BJ (cell line): ENCODE measurements around the gene ISL1. TPM values are rescaled to one million over a fixed set of nuclear protein-coding genes. Genes with fewer than 3 reads are reported as not detected.

ENCODE experiments used
- CTCF ChIA-PET: fragments of 350-600 bp; formaldehyde crosslinking; extraction: SDS; loops from one replicate; lab custom pipeline; 2021; ENCODE audit warnings: antibody characterized with exemption, inconsistent platforms; lab: Yijun Ruan, JAX
- POLR2A ChIA-PET: fragments of 300-600 bp; sonication (Branson Sonifier 250); formaldehyde crosslinking; extraction: SDS; loops from one replicate; lab custom pipeline; 2021; ENCODE audit warnings: antibody characterized with exemption; lab: Charles Lee
- DNase-seq: peaks from one replicate; pipeline ENCODE4 v3.0.0-alpha.2; 2011; ENCODE audit warnings: low read depth
- H3K27me3 ChIP-seq: 2 replicates; pipeline ENCODE4 v1.6.0; 2011; ENCODE audit warnings: low read length; ENCODE audit not compliant: control insufficient read depth, insufficient read depth
- H3K36me3 ChIP-seq: 2 replicates; pipeline ENCODE4 v1.5.1; 2011; ENCODE audit warnings: low read length; ENCODE audit not compliant: control insufficient read depth, insufficient read depth
- H3K4me3 ChIP-seq: 2 replicates; pipeline ENCODE4 v1.5.1; 2011; ENCODE audit warnings: low read depth, mild to moderate bottlenecking, control low read depth, low read length
- CTCF ChIP-seq: IDR thresholded peaks from 2 replicates; pipeline ENCODE4 v1.5.1; 2011; ENCODE audit warnings: low read depth, mild to moderate bottlenecking, control low read depth, inconsistent platforms, low read length, moderate library complexity; ENCODE audit not compliant: insufficient read depth
- polyA plus RNA-seq: library from polyadenylated mRNA; depleted of rRNA; stranded (reverse); fragments of >200 nt; gene quantifications from 2 replicates; pipeline ENCODE4 v1.2.3, GENCODE V29; 2011

The ISL1 gene
- polyA plus RNA-seq, 1 experiment, result 1.2 TPM

GRCh38 chr5:51439232-51439631 lies 56.0 kb downstream of the ISL1 start:
- ChIA-PET POLR2A (no interaction called here), CTCF (no interaction called here)
- H3K36me3 ChIP-seq, result no peaks in the 10 kb centered on the region
- no peaks in the 10 kb centered on the region for H3K27me3 ChIP-seq
- DNase-seq, result no peak
- no peak overlapping the region for H3K4me3 ChIP-seq
- no peak for TF ChIP-seq CTCF
